ENCODE data around the gene GZMM. TPM values are rescaled to one million over a fixed set of nuclear protein-coding genes. Genes with fewer than 3 reads are reported as not detected.

The GZMM gene
- total RNA-seq, 1 donor from 2014 or later = not detected

DNA sequence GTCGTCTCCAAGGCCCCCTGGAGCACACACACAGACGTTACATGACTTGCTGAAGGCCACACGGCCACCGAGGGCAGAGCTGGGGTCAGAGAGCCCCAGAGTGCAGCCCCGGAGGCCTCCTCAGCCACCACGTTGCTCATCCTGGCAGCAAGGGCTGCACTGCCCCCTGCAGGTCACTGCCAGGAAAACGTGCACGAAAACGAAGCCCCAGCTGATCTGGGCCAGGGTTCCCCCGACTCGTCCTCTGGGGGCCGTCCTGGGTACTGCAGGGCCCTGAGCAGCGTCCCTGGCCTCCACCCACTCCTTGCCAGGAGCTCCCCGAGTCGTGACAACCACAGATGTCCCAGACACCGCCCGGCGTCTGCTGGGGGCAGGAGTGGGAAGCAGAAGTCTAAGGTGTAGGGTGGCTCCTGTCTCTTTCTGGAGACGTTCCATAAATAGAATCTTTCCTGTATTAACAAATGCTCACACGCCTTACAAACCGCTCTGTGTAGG is 33.2 kb upstream of the GZMM start:
- DNase-seq (ENCODE audit: low spot score) = peak; percentile 94
- H3K4me3 Mint-ChIP-seq = peak overlapping the region; percentile 69
- peaks cover 38% of the 10 kb centered on the region for H3K4me1 Mint-ChIP-seq
- Histone ChIP-seq H3K36me3 (no peaks in the 10 kb centered on the region), H3K9ac (no peak overlapping the region), H3K27ac (no peak overlapping the region), H3K79me2 (ENCODE audit: low read depth) (no peaks in the 10 kb centered on the region), H2AFZ (replicated peaks) (no peak overlapping the region), H3F3A (ENCODE audit: low read depth) (peaks cover 43% of the 10 kb centered on the region), H3K9me3 (ENCODE audit: low read depth) (no peaks in the 10 kb centered on the region), H3K4me2 (peak overlapping the region; percentile 69), H3K4me1 (peaks cover 20% of the 10 kb centered on the region), H3K4me3 (peak overlapping the region; percentile 25), H4K20me1 (ENCODE audit: low read depth) (peaks cover 16% of the 10 kb centered on the region), H3K27me3 (no peaks in the 10 kb centered on the region)
- H3K36me3 Mint-ChIP-seq = peaks cover 14% of the 10 kb centered on the region
- H3K9me3 Mint-ChIP-seq = no peaks in the 10 kb centered on the region
- no peak overlapping the region for H3K27ac Mint-ChIP-seq
- peaks cover 11% of the 10 kb centered on the region for H3K27me3 Mint-ChIP-seq (ENCODE audit: insufficient read depth, low read depth)
- TF ChIP-seq EZH2phosphoT487 (IDR thresholded peaks at IDR 0.05) (no peak), EZH2 (IDR thresholded peaks at IDR 0.05) (no peak)
- TF ChIP-seq, protein P1, sequence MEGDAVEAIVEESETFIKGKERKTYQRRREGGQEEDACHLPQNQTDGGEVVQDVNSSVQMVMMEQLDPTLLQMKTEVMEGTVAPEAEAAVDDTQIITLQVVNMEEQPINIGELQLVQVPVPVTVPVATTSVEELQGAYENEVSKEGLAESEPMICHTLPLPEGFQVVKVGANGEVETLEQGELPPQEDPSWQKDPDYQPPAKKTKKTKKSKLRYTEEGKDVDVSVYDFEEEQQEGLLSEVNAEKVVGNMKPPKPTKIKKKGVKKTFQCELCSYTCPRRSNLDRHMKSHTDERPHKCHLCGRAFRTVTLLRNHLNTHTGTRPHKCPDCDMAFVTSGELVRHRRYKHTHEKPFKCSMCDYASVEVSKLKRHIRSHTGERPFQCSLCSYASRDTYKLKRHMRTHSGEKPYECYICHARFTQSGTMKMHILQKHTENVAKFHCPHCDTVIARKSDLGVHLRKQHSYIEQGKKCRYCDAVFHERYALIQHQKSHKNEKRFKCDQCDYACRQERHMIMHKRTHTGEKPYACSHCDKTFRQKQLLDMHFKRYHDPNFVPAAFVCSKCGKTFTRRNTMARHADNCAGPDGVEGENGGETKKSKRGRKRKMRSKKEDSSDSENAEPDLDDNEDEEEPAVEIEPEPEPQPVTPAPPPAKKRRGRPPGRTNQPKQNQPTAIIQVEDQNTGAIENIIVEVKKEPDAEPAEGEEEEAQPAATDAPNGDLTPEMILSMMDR (IDR thresholded peaks at IDR 0.05) = peak; percentile 100

DNA sequence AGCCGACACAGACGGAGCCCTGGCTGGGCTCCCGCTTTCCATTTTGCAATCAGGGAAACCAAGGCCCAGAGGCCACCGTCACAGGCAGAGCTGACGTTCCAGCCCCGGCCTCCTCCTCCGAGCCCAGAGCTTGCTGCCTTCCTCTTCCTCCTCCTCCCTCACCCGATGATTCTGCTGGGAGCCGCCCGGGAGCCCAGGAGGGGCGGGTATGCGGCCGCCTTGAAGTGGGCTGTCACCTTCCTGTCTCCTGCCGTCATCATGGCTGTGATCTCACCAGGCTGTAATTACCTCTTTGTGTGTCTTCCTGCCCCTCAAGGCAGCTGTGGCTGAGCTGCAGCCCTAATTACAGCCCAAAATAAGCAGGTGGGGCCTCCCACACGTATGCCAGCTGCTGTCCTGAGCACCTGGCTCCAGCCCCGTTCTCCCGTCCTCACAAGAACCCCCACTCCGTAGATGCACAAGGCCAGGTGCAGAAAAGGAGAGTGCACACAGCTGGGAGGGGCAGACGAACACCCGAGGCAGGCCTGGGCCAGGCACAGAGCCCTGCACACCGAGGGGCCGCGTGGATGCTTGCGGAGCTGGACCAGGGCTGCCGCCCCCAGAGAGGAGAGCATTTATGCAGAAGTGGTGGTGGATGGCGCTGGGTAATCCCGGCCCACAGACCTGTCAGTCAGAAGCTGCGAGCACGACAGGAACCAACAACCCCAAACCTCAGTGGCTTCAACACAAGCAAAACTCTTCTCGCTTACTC is 32.6 kb upstream of the GZMM start:
- H3K4me2 ChIP-seq = peak overlapping the region; percentile 69
- Mint-ChIP-seq H3K4me3 (peak overlapping the region; percentile 46), H3K27ac (peak overlapping the region; percentile 46), H3K27me3 (ENCODE audit: insufficient read depth, low read depth) (peaks cover 11% of the 10 kb centered on the region), H3K4me1 (peaks cover 41% of the 10 kb centered on the region), H3K36me3 (peaks cover 14% of the 10 kb centered on the region), H3K9me3 (no peaks in the 10 kb centered on the region)
- H4K20me1 ChIP-seq (ENCODE audit: low read depth) = peaks cover 16% of the 10 kb centered on the region
- H3K4me1 ChIP-seq = peaks cover 19% of the 10 kb centered on the region
- peaks cover 44% of the 10 kb centered on the region for H3F3A ChIP-seq (ENCODE audit: low read depth)
- no peak overlapping the region for H2AFZ ChIP-seq (replicated peaks)
- no peak overlapping the region for H3K27ac ChIP-seq
- peak; percentile 75 for DNase-seq (ENCODE audit: low spot score)
- no peaks in the 10 kb centered on the region for H3K9me3 ChIP-seq (ENCODE audit: low read depth)
- H3K27me3 ChIP-seq = no peaks in the 10 kb centered on the region
- H3K4me3 ChIP-seq = peak overlapping the region; percentile 25
- TF ChIP-seq, protein P1 (IDR thresholded peaks at IDR 0.05) = no peak
- TF ChIP-seq EZH2phosphoT487 (IDR thresholded peaks at IDR 0.05) (no peak), EZH2 (IDR thresholded peaks at IDR 0.05) (no peak)
- no peaks in the 10 kb centered on the region for H3K79me2 ChIP-seq (ENCODE audit: low read depth)
- no peaks in the 10 kb centered on the region for H3K36me3 ChIP-seq
- H3K9ac ChIP-seq = no peak overlapping the region

DNA sequence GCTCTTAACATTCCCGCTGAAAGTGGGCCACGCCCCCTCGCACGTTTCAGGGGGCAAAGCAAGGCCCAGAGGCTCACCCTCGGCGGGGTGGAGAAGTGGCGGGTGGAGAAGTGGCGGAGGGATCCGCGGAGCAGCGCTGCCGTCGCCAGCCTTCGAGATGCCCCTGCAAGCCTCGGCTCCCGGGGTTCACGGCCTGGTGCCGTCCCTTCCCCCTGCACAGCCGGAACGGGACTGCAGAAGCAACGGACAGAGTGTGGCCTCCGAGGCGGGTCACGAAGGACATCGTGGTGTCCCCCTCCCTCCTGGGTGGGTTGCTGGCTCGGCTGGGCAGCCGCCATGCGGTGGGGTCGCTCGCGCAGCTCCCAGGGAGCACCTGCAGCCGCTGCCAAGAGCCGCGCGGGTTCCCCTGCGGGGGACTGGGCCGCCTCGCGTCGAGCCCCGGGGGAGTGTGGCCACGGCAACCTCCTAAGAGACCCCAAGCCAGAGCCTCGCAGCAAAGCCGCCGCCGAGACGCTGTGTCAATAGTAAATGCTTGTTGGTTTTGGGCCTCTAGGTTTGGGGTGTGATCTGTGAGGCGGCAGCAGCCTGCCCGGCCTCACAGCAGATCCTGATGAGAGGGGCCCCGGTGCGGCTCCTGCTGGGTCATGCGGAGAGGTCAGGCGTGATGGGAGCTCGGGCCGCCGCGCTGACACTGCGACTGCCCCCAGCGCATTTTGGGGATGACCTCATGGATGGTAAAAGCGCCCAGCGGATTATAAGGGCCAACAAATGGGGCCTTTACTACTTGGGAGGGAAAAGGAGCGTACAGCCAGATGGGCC is 31.1 kb upstream of the GZMM start:
- H3K4me2 ChIP-seq = no peak overlapping the region
- H3K4me3 ChIP-seq = no peak overlapping the region
- no peak for DNase-seq (ENCODE audit: low spot score)
- peaks cover 16% of the 10 kb centered on the region for H4K20me1 ChIP-seq (ENCODE audit: low read depth)
- no peak overlapping the region for H3K27ac Mint-ChIP-seq
- H3K79me2 ChIP-seq (ENCODE audit: low read depth) = no peaks in the 10 kb centered on the region
- H3K9ac ChIP-seq = no peak overlapping the region
- H2AFZ ChIP-seq (replicated peaks) = no peak overlapping the region
- peaks cover 14% of the 10 kb centered on the region for H3K36me3 Mint-ChIP-seq
- H3K9me3 ChIP-seq (ENCODE audit: low read depth) = no peaks in the 10 kb centered on the region
- peak overlapping the region; percentile 38 for H3K4me3 Mint-ChIP-seq
- H3K36me3 ChIP-seq = no peaks in the 10 kb centered on the region
- H3K9me3 Mint-ChIP-seq = no peaks in the 10 kb centered on the region
- TF ChIP-seq, protein P1 (IDR thresholded peaks at IDR 0.05) = no peak
- TF ChIP-seq EZH2 (IDR thresholded peaks at IDR 0.05) = no peak
- TF ChIP-seq EZH2phosphoT487 (IDR thresholded peaks at IDR 0.05) = no peak
- no peaks in the 10 kb centered on the region for H3K27me3 ChIP-seq
- peaks cover 17% of the 10 kb centered on the region for H3K27me3 Mint-ChIP-seq (ENCODE audit: insufficient read depth, low read depth)
- H3K4me1 ChIP-seq = peaks cover 17% of the 10 kb centered on the region
- H3K27ac ChIP-seq = peak overlapping the region; percentile 5
- peaks cover 49% of the 10 kb centered on the region for H3K4me1 Mint-ChIP-seq
- peaks cover 45% of the 10 kb centered on the region for H3F3A ChIP-seq (ENCODE audit: low read depth)

Data from neural progenitor cell (in vitro differentiated cells).